WERI-Rb-1 (cell line): ENCODE measurements around the gene CPAMD8.
"Not testable (repeated sequence)": the region's sequence is repeated elsewhere in the genome, so short reads cannot be mapped to it uniquely, and the experiment has no call there.

Experiments used
- DNase-seq: peaks from one replicate; pipeline ENCODE4 v3.0.0-alpha.2; 2020
- H3K27ac ChIP-seq: fragments of 250-450 bp; sonication (Bioruptor Pico); 2 replicates; pipeline ENCODE4 v1.5.1; 2020; ENCODE audit warnings: mild to moderate bottlenecking, moderate library complexity
- H3K27me3 ChIP-seq: fragments of 250-450 bp; sonication (Bioruptor Pico); 2 replicates; pipeline ENCODE4 v1.5.1; 2021; ENCODE audit warnings: mild to moderate bottlenecking, low read depth, moderate library complexity; ENCODE audit not compliant: insufficient read depth, severe bottlenecking
- H3K36me3 ChIP-seq: fragments of 250-450 bp; sonication (Bioruptor Pico); 2 replicates; pipeline ENCODE4 v1.5.1; 2020; ENCODE audit warnings: mild to moderate bottlenecking, moderate library complexity
- H3K4me3 ChIP-seq: 2 replicates; pipeline ENCODE4 v1.5.1; 2011; ENCODE audit warnings: low read depth, mild to moderate bottlenecking, control low read depth, low read length
- H3K9me3 ChIP-seq: fragments of 250-450 bp; sonication (Bioruptor Pico); 2 replicates; pipeline ENCODE4 v1.5.1; 2021; ENCODE audit warnings: mild to moderate bottlenecking, moderate library complexity; ENCODE audit not compliant: severe bottlenecking
- CTCF ChIP-seq: IDR thresholded peaks from 2 replicates; pipeline ENCODE4 v1.5.1; 2011; ENCODE audit warnings: low read depth, mild to moderate bottlenecking, control low read depth, inconsistent platforms, low read length

The CPAMD8 gene

GRCh38 chr19:16880884-16881554 lies 145.6 kb downstream of the CPAMD8 start:
- Histone ChIP-seq H3K36me3 (peaks cover 43% of the 10 kb centered on the region), H3K9me3 (peaks cover 14% of the 10 kb centered on the region), H3K27me3 (no peaks in the 10 kb centered on the region), H3K4me3 (no peak overlapping the region), H3K27ac (no peak overlapping the region)
- no peak for DNase-seq
- no peak for TF ChIP-seq CTCF

- no peak for TF ChIP-seq CTCF
- Histone ChIP-seq H3K36me3 (peaks cover 56% of the 10 kb centered on the region), H3K27me3 (no peaks in the 10 kb centered on the region), H3K9me3 (peaks cover 17% of the 10 kb centered on the region), H3K27ac (no peak overlapping the region), H3K4me3 (no peak overlapping the region)
- DNase-seq: no peak
Observed at GRCh38 chr19:16878181-16878965, 148.2 kb downstream of the CPAMD8 start.

DNA sequence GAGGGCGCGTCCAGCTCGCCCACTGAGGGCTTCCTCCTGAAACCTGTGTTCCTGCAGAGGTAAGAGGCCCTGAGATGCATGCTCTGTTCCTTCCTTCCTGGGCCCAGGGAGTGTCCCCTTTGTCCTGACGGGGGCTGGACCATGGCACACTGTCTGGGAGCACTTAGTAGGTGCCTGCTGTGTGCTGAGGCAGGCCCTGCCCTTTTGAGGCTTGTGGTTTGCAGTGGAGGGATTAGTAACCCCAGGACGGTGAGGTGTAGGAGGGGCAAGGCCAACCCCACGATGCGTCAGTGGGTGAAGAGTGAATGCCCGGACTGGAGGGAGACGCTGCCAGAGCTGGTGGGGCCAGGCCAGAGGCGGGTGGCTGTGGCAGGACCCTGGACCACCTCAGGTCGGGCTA lies 149.0 kb downstream of the CPAMD8 start:
- Histone ChIP-seq H3K36me3 (peaks cover 64% of the 10 kb centered on the region), H3K27ac (no peak overlapping the region), H3K4me3 (no peak overlapping the region), H3K9me3 (peaks cover 17% of the 10 kb centered on the region), H3K27me3 (no peaks in the 10 kb centered on the region)
- DNase-seq: no peak
- TF ChIP-seq CTCF: no peak

- no peak overlapping the region for H3K27ac ChIP-seq
- no peaks in the 10 kb centered on the region for H3K27me3 ChIP-seq
- H3K9me3 ChIP-seq: peaks cover 11% of the 10 kb centered on the region
- no peak overlapping the region for H3K4me3 ChIP-seq
- DNase-seq: no peak
- no peak for TF ChIP-seq CTCF
- H3K36me3 ChIP-seq: peaks cover 70% of the 10 kb centered on the region
Observed at GRCh38 chr19:16876904-16877361, 149.7 kb downstream of the CPAMD8 start.

DNA sequence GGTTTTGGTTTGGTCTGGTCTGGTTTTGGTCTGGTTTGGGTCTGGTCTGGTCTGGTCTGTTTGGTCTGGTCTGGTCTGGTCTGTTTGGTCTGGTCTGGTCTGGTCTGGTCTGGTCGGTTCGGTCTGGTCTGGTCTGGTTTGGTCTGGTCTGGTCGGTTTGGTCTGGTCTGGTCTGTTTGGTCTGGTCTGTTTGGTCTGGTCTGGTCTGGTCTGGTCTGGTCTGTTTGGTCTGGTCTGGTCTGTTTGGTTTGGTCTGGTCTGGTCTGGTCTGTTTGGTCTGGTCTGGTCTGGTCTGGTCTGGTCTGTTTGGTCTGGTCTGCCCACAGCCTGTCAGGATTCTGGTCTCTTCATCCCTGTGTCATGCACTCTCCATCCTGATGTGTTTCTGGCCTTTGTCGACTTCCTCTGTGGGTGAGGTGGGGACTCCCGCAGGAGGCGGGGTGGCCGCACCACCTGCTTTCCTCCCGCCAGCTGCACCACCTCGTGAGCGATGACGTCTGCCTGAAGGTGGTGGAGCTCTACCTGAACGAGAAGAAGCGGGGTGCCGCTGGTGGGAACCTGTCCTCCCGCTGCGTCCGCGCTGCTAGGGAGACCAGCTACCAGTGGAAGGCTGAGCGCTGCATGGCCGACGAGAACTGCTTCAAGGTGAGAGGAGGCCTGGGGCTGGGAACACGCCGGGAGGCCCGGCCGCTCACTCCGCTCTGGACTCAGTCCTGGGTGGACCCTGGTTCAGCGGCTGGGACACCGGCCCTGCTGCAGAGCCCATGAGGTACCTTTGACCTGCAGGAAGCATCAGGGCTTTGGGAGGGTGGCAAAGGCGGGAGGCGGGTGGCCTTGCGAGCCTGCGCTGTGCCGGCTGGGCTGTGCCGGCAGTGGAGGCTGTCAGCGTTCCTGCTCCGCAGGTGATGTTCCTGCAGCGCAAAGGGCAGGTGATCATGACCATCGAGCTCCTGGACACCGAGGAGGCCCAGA lies 150.7 kb downstream of the CPAMD8 start:
- Histone ChIP-seq H3K4me3 (no peak overlapping the region), H3K27me3 (no peaks in the 10 kb centered on the region), H3K36me3 (peaks cover 81% of the 10 kb centered on the region), H3K9me3 (peaks cover 3% of the 10 kb centered on the region), H3K27ac (no peak overlapping the region)
- DNase-seq: no peak
- no peak for TF ChIP-seq CTCF

GRCh38 chr19:16874978-16875299 lies 151.7 kb downstream of the CPAMD8 start:
- not testable (repeated sequence) for H3K27me3 ChIP-seq, DNase-seq, H3K4me3 ChIP-seq, H3K27ac ChIP-seq, H3K9me3 ChIP-seq
- H3K36me3 ChIP-seq: peaks cover 80% of the 10 kb centered on the region
